Lower lobe of right lung (tissue), 2 donors: Measurements from ENCODE around the gene SH3PXD2A. TPM values are rescaled to one million over a fixed set of nuclear protein-coding genes. Genes with fewer than 3 reads are reported as not detected.

Experiments used
- ATAC-seq, 2 donors: fragments of 200-7000 bp; cut with Tn5 transposase; one replicate each; pipeline ENCODE4 v1.9.1; 2020 to 2022; ENCODE audit warnings: mild to moderate bottlenecking in 2 of 2, moderate library complexity in 2 of 2
- DNase-seq: peaks from one replicate; pipeline ENCODE4 v3.0.0-alpha.2; 2020
- H3K27ac ChIP-seq: fragments of 200-600 bp; one replicate; pipeline ENCODE4 v1.8.0; 2022
- H3K27me3 ChIP-seq: fragments of 200-600 bp; one replicate; pipeline ENCODE4 v1.8.0; 2022; ENCODE audit warnings: low read depth
- H3K36me3 ChIP-seq: fragments of 200-600 bp; one replicate; pipeline ENCODE4 v1.8.0; 2022; ENCODE audit warnings: mild to moderate bottlenecking
- H3K4me1 ChIP-seq: fragments of 200-600 bp; one replicate; pipeline ENCODE4 v1.8.0; 2022
- H3K4me3 ChIP-seq: fragments of 200-600 bp; one replicate; pipeline ENCODE4 v1.8.0; 2022; ENCODE audit warnings: mild to moderate bottlenecking
- H3K9me3 ChIP-seq: fragments of 200-600 bp; one replicate; pipeline ENCODE4 v1.8.0; 2022
- intact Hi-C: fragments of 100-400 bp; cut with DNase I; formaldehyde crosslinking; loops from one replicate; pipeline ENCODE4 v1.11.0; 2022
- total RNA-seq: library from RNA; stranded (reverse); fragmentation: NEBNext Ultra II Directional; extraction: Animal tissue kit (Norgen Biotek cat#: 25700); gene quantifications from one replicate; pipeline ENCODE4 v1.2.1, GENCODE V29; 2021
- TF ChIP-seq, protein P1 (sequence below): fragments of 200-600 bp; IDR thresholded peaks from one replicate; pipeline ENCODE4 v1.8.0; 2022; ENCODE audit warnings: antibody characterized with exemption, mild to moderate bottlenecking
- donor health status: DM: no; HTN: yes; CAD: no; lungs with severe emphysema.

Gene SH3PXD2A
- total RNA-seq, 1 donor from 2014 or later, result 34.8 TPM

DNA sequence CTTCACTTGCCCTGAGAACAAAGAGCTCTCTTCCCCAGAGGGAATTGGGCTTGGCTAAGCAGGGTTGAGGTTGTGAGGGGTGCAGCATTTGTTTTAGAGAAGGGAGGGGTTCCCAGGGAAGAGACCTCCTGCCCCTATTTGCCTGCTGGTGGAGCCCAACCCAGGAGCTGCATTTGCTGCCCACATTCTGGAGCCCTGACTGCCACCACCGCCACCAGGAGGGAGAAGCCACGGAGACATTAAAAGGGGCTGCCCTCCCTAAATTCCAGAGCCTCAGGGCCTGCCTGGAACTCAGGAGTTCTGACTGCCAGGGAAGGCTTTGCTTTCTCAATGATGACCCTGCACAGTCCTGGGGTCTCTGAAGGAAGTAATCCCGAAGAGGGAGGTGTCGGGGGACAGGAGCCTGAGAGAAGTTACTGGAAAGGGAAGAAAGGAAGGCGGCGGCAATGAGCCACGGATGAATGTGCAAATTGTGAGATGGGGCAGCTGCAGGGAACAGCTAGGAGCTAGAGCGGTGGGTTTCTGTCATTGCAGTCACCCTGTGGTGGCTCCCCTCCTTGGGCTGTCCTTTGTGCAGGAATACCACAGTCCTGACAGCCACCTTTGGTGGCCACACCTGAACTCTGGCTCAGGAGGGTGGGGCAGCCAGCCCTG, 310.6 kb downstream of the SH3PXD2A start:
- H3K4me1 ChIP-seq, result peaks cover 11% of the 10 kb centered on the region
- ATAC-seq (no peak), DNase-seq (no peak)
- H3K4me3 ChIP-seq, result no peak overlapping the region
- intact Hi-C loops, result no loop called here
- peaks cover 5% of the 10 kb centered on the region for H3K27me3 ChIP-seq
- TF ChIP-seq, protein P1, sequence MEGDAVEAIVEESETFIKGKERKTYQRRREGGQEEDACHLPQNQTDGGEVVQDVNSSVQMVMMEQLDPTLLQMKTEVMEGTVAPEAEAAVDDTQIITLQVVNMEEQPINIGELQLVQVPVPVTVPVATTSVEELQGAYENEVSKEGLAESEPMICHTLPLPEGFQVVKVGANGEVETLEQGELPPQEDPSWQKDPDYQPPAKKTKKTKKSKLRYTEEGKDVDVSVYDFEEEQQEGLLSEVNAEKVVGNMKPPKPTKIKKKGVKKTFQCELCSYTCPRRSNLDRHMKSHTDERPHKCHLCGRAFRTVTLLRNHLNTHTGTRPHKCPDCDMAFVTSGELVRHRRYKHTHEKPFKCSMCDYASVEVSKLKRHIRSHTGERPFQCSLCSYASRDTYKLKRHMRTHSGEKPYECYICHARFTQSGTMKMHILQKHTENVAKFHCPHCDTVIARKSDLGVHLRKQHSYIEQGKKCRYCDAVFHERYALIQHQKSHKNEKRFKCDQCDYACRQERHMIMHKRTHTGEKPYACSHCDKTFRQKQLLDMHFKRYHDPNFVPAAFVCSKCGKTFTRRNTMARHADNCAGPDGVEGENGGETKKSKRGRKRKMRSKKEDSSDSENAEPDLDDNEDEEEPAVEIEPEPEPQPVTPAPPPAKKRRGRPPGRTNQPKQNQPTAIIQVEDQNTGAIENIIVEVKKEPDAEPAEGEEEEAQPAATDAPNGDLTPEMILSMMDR, result no peak
- no peak overlapping the region for H3K27ac ChIP-seq
- H3K36me3 ChIP-seq, result no peaks in the 10 kb centered on the region
- no peaks in the 10 kb centered on the region for H3K9me3 ChIP-seq

Other genes starting within 250 kb of the SH3PXD2A start
- 37.0 TPM for gene STN1, start 62.6 kb upstream of the SH3PXD2A start, total RNA-seq
- gene SLK, start 111.6 kb upstream of the SH3PXD2A start, total RNA-seq, result 45.5 TPM
- gene COL17A1, start 230.3 kb upstream of the SH3PXD2A start, total RNA-seq, result 0.32 TPM